Lung (tissue), 12 donors: ENCODE measurements around the gene LTBP1. TPM values are rescaled to one million over a fixed set of nuclear protein-coding genes. Genes with fewer than 3 reads are reported as not detected.

Source experiments
- ATAC-seq: fragments of 200-7000 bp; cut with Tn5 transposase; one replicate; pipeline ENCODE4 v1.9.1; 2020; ENCODE audit warnings: moderate number of reproducible peaks; ENCODE audit not compliant: insufficient read depth, low FRiP score
- DNase-seq, 3 donors: peaks; one replicate each; pipeline ENCODE4 v3.0.0-alpha.2; 2013 to 2017
- H3K27ac ChIP-seq, 2 donors: one replicate each; pipeline ENCODE4 v1.5.1; 2013; ENCODE audit warnings: mild to moderate bottlenecking in 2 of 2, moderate library complexity in 2 of 2, control low read depth in 1 of 2, inconsistent platforms in 1 of 2, low read depth in 1 of 2, low read length in 1 of 2
- H3K27me3 ChIP-seq, 3 donors: one replicate each; pipeline ENCODE4 v1.5.1; 2013; ENCODE audit warnings: low read length in 2 of 3; ENCODE audit not compliant: control insufficient read depth in 3 of 3, insufficient read depth in 3 of 3
- H3K36me3 ChIP-seq, 4 donors: one replicate each; pipeline ENCODE4 v1.5.1; 2013; ENCODE audit warnings: low read length in 4 of 4, mild to moderate bottlenecking in 1 of 4, moderate library complexity in 1 of 4; ENCODE audit not compliant: control insufficient read depth in 4 of 4, insufficient read depth in 4 of 4
- H3K4me1 ChIP-seq, 5 donors: one replicate each; pipeline ENCODE4 v1.5.1; 2013; ENCODE audit warnings: low read length in 5 of 5, mild to moderate bottlenecking in 2 of 5, moderate library complexity in 1 of 5; ENCODE audit not compliant: control insufficient read depth in 5 of 5, insufficient read depth in 5 of 5
- H3K4me3 ChIP-seq: one replicate; pipeline ENCODE4 v1.5.1; 2013; ENCODE audit warnings: mild to moderate bottlenecking, control low read depth, moderate library complexity
- H3K9ac ChIP-seq, 2 donors: one replicate each; pipeline ENCODE4 v1.5.1; 2013; ENCODE audit warnings: low read length in 2 of 2, control low read depth in 1 of 2; ENCODE audit not compliant: insufficient read depth in 1 of 2
- H3K9me3 ChIP-seq, 4 donors: one replicate each; pipeline ENCODE4 v1.5.1; 2013; ENCODE audit warnings: low read length in 3 of 4, mild to moderate bottlenecking in 1 of 4, moderate library complexity in 1 of 4; ENCODE audit not compliant: control insufficient read depth in 4 of 4, insufficient read depth in 3 of 4
- WGBS, 2 donors: extraction: QIAGEN DNeasy Blood & Tissue Kit; methylation state at CpG; one replicate each; pipeline ENCODE4 v1.1.7; 2013; 5-methylcytosine and 5-hydroxymethylcytosine counted together
- polyA plus RNA-seq, 2 donors: library from polyadenylated mRNA; stranded (reverse); fragments of 200-250 nt; gene quantifications; one replicate each; pipeline ENCODE4 v1.2.1, GENCODE V29; 2013
- total RNA-seq, 2 donors: library from RNA; depleted of rRNA in 1 of 2; stranded (reverse); fragments of >200 nt in 1 of 2; gene quantifications; one replicate each; pipeline ENCODE4 v1.2.1, GENCODE V29; 2014 to 2021
- TF ChIP-seq, protein P1 (sequence below): IDR thresholded peaks from 2 replicates; pipeline ENCODE4 v1.5.1; 2012; ENCODE audit warnings: mild to moderate bottlenecking; ENCODE audit errors: control extremely low read depth, extremely low read depth
- donor health status: control.
- donor health status: control.
- donor health status: Bipolar disorder and iron deficiency.
- donor health status: healthy.
- donor health status: DM: yes; HTN: yes; CAD: no.

LTBP1 gene
- total and polyA plus RNA-seq, 4 donors, result 8.8 to 57.4 (median 28.6) TPM

DNA sequence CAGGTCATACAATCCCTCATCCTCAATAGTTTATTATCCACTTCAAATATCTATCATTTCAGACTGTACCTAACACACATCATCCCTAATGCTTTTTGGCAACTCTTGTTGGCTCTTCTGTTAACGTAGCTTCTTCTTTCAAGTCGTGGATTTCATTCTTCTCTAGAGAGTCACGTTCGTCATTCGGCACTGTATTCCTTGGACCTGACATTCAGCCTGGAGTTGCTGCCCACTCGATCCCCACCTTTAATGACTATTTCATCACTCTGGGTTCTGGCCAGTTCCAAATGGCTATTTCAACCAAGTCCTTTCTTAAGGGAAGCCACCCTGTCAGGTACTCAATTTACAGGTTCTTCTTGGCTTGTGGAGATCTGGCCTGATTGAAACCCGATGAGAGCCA is 337.5 kb downstream of the LTBP1 start:
- no peak for DNase-seq
- Histone ChIP-seq H3K9ac (no peak overlapping the region), H3K27me3 (no peaks in the 10 kb centered on the region), H3K9me3 (no peaks in the 10 kb centered on the region), H3K27ac (no peak overlapping the region), H3K4me3 (no peak overlapping the region), H3K4me1 (no peaks in the 10 kb centered on the region), H3K36me3 (peaks cover 0 to 23% (median 5%) of the 10 kb centered on the region in 4 donors)
- no peak for ATAC-seq
- 93 to 96% methylated on average over 7 of the region's 7 CpGs for WGBS, 2 donors
- TF ChIP-seq, protein P1, sequence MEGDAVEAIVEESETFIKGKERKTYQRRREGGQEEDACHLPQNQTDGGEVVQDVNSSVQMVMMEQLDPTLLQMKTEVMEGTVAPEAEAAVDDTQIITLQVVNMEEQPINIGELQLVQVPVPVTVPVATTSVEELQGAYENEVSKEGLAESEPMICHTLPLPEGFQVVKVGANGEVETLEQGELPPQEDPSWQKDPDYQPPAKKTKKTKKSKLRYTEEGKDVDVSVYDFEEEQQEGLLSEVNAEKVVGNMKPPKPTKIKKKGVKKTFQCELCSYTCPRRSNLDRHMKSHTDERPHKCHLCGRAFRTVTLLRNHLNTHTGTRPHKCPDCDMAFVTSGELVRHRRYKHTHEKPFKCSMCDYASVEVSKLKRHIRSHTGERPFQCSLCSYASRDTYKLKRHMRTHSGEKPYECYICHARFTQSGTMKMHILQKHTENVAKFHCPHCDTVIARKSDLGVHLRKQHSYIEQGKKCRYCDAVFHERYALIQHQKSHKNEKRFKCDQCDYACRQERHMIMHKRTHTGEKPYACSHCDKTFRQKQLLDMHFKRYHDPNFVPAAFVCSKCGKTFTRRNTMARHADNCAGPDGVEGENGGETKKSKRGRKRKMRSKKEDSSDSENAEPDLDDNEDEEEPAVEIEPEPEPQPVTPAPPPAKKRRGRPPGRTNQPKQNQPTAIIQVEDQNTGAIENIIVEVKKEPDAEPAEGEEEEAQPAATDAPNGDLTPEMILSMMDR, result no peak

DNA sequence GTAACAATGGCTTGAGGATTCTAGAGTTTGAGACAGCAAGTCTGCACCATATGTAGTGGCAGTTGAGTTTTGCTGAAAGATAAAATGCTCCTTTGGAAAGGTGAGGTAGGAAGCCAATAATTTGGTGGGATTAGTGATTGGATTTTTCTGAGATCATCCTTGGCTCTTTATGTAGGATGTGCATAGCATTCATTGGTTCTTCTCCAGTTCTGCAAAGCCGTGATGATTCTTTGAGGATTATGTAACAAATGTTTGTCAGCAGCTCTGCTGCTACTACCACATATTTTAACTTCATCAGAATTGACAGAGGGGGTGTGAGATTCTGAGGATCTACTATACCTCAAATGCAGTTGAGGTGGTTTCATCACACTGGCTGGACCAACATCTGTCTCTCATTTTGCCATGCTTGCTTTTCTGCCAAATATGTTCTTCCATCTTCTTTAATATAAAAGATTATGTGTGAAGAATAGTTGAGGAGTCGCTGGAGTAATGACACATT is 340.8 kb downstream of the LTBP1 start:
- DNase-seq (no peak), ATAC-seq (no peak)
- 77 to 79% methylated on average over 2 of the region's 2 CpGs for WGBS, 2 donors
- Histone ChIP-seq H3K27me3 (no peaks in the 10 kb centered on the region), H3K4me1 (peaks cover 0 to 20% (median 3%) of the 10 kb centered on the region in 5 donors), H3K36me3 (peaks cover 0 to 21% (median 1%) of the 10 kb centered on the region in 4 donors), H3K9me3 (no peaks in the 10 kb centered on the region), H3K27ac (no peak overlapping the region), H3K9ac (no peak overlapping the region), H3K4me3 (no peak overlapping the region)
- TF ChIP-seq, protein P1, result no peak

DNA sequence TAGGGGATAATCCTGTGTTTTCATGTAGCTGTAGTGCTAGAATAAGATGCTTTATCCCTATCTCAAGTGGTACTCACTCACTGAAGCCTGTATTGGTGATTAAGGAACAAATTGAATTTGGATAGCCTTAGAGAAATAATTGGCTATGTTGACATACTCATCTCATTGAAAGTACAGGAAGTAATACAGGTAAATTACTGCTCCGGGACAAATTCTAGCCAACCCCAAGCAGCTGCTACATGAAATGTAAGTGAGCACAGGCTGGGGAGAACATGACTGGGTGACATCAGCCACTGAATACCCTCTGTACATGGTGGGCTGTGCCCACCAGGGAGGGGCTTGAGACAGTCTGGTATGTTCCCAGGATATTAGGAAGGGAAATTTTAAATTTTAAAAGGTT is 341.3 kb downstream of the LTBP1 start:
- Histone ChIP-seq H3K9me3 (no peaks in the 10 kb centered on the region), H3K9ac (no peak overlapping the region), H3K4me3 (no peak overlapping the region), H3K27me3 (no peaks in the 10 kb centered on the region), H3K36me3 (peaks cover 0 to 21% (median 1%) of the 10 kb centered on the region in 4 donors), H3K4me1 (peaks cover 0 to 20% (median 3%) of the 10 kb centered on the region in 5 donors), H3K27ac (no peak overlapping the region)
- ATAC-seq (no peak), DNase-seq (no peak)
- 75 to 86% methylated on average over 1 of the region's 1 CpG for WGBS, 2 donors
- TF ChIP-seq, protein P1, result no peak

DNA sequence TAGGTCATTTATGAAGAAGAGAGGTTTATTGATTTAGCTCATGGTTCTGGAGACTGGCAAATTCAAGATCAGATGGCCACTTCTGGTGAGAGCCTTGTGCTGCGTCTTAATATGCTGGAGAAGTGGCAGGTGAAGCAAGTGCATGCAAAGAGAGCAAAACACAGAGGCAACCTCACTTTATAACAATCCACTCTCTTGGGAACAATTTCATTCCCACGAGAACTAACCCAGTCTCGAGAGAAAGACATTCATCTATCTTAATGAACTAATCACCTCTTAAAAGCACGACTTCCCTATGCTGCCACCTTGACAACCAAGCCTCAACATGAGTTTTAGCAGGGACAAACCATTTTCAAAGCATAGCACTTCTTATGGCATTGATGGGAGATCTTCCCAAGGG is 343.2 kb downstream of the LTBP1 start:
- Histone ChIP-seq H3K9me3 (no peaks in the 10 kb centered on the region), H3K27me3 (no peaks in the 10 kb centered on the region), H3K4me3 (no peak overlapping the region), H3K9ac (no peak overlapping the region), H3K27ac (no peak overlapping the region), H3K36me3 (peaks cover 0 to 11% (median 1%) of the 10 kb centered on the region in 4 donors), H3K4me1 (peaks cover 0 to 20% (median 3%) of the 10 kb centered on the region in 5 donors)
- ATAC-seq (no peak), DNase-seq (no peak)
- WGBS, 2 donors, result 91 to 96% methylated on average over 4 of the region's 4 CpGs
- TF ChIP-seq, protein P1, result no peak
